ENCODE data around the gene TASP1. TPM values are rescaled to one million over a fixed set of nuclear protein-coding genes. Genes with fewer than 3 reads are reported as not detected.

TASP1 gene
- polyA plus RNA-seq, 1 donor from 2014 or later = 20.2 TPM

DNA sequence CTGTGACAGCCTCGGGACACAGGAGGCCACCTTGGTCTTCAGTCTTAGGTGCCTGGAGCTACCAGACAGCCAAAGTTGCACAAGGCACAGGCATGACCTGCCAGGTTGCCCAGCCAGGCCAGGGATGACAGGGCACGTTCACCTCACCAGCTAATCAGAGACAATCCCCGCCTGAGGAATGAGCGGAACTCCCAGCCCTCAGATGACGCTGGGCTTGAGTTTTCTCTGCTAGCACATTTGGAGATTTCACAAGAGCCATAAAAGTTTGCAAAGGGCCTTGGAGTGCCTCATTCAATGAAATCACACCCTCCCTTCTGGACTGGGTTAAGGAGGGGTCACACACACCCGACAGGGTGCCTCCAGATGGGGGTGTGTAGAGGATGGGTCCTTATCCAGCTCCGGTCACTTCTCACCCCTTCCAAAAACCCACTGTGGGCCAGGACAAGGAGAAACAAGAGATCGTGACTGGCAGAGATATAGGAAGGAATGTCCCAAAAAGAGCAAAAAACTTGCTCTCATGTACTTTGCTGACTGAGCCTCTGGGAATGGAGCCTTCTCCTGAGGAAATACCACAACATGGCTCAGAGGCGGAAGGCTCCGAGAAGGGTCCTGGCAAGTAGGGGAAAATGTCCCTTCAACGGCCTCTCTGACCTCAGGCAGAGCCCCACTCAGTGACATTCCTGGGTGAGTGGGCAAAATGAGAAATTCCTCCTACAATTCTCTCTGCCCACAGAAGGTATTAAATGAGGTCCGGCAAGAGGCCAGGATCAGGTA lies 296.1 kb downstream of the TASP1 start:
- Histone ChIP-seq H3K4me3 (ENCODE audit: low read length) (no peak overlapping the region), H4K20me1 (ENCODE audit: insufficient read depth) (no peaks in the 10 kb centered on the region), H3K36me3 (ENCODE audit: insufficient read depth, low read length) (no peaks in the 10 kb centered on the region), H3K9ac (ENCODE audit: low read length) (no peak overlapping the region), H3K79me2 (replicated peaks; ENCODE audit: insufficient read depth, low read length) (no peaks in the 10 kb centered on the region), H3K9me3 (ENCODE audit: low read length) (no peaks in the 10 kb centered on the region), H3K4me2 (ENCODE audit: low read length) (no peak overlapping the region), H3F3A (ENCODE audit: insufficient read depth, low read length, poor library complexity, severe bottlenecking) (no peaks in the 10 kb centered on the region), H3K9me2 (ENCODE audit: insufficient read depth, low read length) (no peaks in the 10 kb centered on the region), H2AFZ (ENCODE audit: low read depth, low read length) (no peak overlapping the region), H3K27me3 (ENCODE audit: insufficient read depth, low read depth, low read length) (no peaks in the 10 kb centered on the region), H3K27ac (ENCODE audit: low read length) (no peak overlapping the region)
- no peak for TF ChIP-seq TAF1 (IDR thresholded peaks at IDR 0.05; ENCODE audit: low read depth)
- TF ChIP-seq, protein P1, sequence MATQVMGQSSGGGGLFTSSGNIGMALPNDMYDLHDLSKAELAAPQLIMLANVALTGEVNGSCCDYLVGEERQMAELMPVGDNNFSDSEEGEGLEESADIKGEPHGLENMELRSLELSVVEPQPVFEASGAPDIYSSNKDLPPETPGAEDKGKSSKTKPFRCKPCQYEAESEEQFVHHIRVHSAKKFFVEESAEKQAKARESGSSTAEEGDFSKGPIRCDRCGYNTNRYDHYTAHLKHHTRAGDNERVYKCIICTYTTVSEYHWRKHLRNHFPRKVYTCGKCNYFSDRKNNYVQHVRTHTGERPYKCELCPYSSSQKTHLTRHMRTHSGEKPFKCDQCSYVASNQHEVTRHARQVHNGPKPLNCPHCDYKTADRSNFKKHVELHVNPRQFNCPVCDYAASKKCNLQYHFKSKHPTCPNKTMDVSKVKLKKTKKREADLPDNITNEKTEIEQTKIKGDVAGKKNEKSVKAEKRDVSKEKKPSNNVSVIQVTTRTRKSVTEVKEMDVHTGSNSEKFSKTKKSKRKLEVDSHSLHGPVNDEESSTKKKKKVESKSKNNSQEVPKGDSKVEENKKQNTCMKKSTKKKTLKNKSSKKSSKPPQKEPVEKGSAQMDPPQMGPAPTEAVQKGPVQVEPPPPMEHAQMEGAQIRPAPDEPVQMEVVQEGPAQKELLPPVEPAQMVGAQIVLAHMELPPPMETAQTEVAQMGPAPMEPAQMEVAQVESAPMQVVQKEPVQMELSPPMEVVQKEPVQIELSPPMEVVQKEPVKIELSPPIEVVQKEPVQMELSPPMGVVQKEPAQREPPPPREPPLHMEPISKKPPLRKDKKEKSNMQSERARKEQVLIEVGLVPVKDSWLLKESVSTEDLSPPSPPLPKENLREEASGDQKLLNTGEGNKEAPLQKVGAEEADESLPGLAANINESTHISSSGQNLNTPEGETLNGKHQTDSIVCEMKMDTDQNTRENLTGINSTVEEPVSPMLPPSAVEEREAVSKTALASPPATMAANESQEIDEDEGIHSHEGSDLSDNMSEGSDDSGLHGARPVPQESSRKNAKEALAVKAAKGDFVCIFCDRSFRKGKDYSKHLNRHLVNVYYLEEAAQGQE (IDR thresholded peaks at IDR 0.05; ENCODE audit: borderline replicate concordance) = no peak
- TF ChIP-seq EZH2 (IDR thresholded peaks at IDR 0.05; ENCODE audit: borderline replicate concordance, insufficient read depth, low read length, poor library complexity, severe bottlenecking) = no peak
- TF ChIP-seq SMC3 (conservative IDR thresholded peaks at IDR 0.05; ENCODE audit: poor library complexity) = no peak
- no peak for TF ChIP-seq MXI1 (conservative IDR thresholded peaks at IDR 0.05; ENCODE audit: poor library complexity, severe bottlenecking)
- TF ChIP-seq RAD21 (conservative IDR thresholded peaks at IDR 0.05) = no peak

DNA sequence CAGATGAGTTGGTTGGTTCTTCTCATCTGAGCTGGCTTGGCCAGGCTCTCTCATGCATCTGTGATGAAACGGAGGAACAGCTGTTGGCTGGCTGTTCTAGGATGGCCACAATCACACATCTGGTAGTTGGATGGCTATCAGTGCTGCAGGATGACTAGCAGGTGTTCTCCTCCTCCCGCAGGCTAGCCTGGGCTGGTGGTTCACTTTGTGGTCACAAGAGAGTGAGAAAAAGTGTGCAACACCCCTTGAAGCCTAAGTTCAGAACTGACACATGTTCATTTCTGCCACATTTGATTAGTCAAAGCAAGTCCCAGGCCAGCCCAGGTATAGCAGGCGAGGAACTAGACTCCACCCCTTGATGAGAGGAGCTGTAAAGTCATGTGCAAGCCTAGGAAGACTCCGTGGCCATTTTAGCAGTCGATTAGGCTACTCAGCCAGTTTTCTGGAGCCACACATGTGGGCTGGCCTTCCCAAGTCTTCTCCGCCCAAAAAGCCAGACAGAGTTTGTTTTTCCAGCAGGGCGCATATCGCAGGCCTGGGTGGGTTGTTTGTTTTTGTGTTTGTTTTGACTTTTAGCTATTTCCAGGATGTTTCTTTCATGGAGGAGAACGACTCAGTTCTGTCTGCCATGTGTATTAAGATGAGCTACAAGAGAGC lies 296.9 kb downstream of the TASP1 start:
- Histone ChIP-seq H3K9me2 (ENCODE audit: insufficient read depth, low read length) (no peaks in the 10 kb centered on the region), H3K4me2 (ENCODE audit: low read length) (no peak overlapping the region), H3K79me2 (replicated peaks; ENCODE audit: insufficient read depth, low read length) (no peaks in the 10 kb centered on the region), H3K36me3 (ENCODE audit: insufficient read depth, low read length) (no peaks in the 10 kb centered on the region), H3K9ac (ENCODE audit: low read length) (no peak overlapping the region), H4K20me1 (ENCODE audit: insufficient read depth) (no peaks in the 10 kb centered on the region), H3K4me3 (ENCODE audit: low read length) (no peak overlapping the region), H2AFZ (ENCODE audit: low read depth, low read length) (no peak overlapping the region), H3K27me3 (ENCODE audit: insufficient read depth, low read depth, low read length) (no peaks in the 10 kb centered on the region), H3F3A (ENCODE audit: insufficient read depth, low read length, poor library complexity, severe bottlenecking) (no peaks in the 10 kb centered on the region), H3K27ac (ENCODE audit: low read length) (no peak overlapping the region), H3K9me3 (ENCODE audit: low read length) (no peaks in the 10 kb centered on the region)
- TF ChIP-seq RAD21 (conservative IDR thresholded peaks at IDR 0.05) (no peak), POLR2AphosphoS5 (IDR thresholded peaks at IDR 0.05) (no peak), SMC3 (conservative IDR thresholded peaks at IDR 0.05; ENCODE audit: poor library complexity) (no peak), EP300 (conservative IDR thresholded peaks at IDR 0.05; ENCODE audit: poor library complexity, severe bottlenecking) (no peak), TAF1 (IDR thresholded peaks at IDR 0.05; ENCODE audit: low read depth) (no peak), EZH2 (IDR thresholded peaks at IDR 0.05; ENCODE audit: borderline replicate concordance, insufficient read depth, low read length, poor library complexity, severe bottlenecking) (no peak), MXI1 (conservative IDR thresholded peaks at IDR 0.05; ENCODE audit: poor library complexity, severe bottlenecking) (no peak)
- TF ChIP-seq, protein P1 (IDR thresholded peaks at IDR 0.05; ENCODE audit: borderline replicate concordance) = no peak
- TF ChIP-seq, protein P2, sequence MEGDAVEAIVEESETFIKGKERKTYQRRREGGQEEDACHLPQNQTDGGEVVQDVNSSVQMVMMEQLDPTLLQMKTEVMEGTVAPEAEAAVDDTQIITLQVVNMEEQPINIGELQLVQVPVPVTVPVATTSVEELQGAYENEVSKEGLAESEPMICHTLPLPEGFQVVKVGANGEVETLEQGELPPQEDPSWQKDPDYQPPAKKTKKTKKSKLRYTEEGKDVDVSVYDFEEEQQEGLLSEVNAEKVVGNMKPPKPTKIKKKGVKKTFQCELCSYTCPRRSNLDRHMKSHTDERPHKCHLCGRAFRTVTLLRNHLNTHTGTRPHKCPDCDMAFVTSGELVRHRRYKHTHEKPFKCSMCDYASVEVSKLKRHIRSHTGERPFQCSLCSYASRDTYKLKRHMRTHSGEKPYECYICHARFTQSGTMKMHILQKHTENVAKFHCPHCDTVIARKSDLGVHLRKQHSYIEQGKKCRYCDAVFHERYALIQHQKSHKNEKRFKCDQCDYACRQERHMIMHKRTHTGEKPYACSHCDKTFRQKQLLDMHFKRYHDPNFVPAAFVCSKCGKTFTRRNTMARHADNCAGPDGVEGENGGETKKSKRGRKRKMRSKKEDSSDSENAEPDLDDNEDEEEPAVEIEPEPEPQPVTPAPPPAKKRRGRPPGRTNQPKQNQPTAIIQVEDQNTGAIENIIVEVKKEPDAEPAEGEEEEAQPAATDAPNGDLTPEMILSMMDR (IDR thresholded peaks at IDR 0.05; ENCODE audit: poor library complexity, severe bottlenecking) = no peak

All from neural cell (in vitro differentiated cells).